Hepatocyte (in vitro differentiated cells): ENCODE data around the gene RNF166. TPM values are rescaled to one million over a fixed set of nuclear protein-coding genes. Genes with fewer than 3 reads are reported as not detected.

ENCODE experiments used
- DNase-seq: peaks from one replicate; pipeline ENCODE4 v3.0.0-alpha.2; 2016; ENCODE audit warnings: low spot score
- H2AFZ ChIP-seq: fragments of 200-600 bp; sonication (generic); 2 replicates; pipeline ENCODE4 v1.6.0; 2016; ENCODE audit warnings: antibody characterized with exemption, mild to moderate bottlenecking
- H3K27ac ChIP-seq: fragments of 200-600 bp; sonication (generic); 2 replicates; pipeline ENCODE4 v1.5.1; 2016; ENCODE audit warnings: mild to moderate bottlenecking
- H3K27me3 ChIP-seq: fragments of 200-600 bp; sonication (generic); 2 replicates; pipeline ENCODE4 v1.6.1; 2016
- H3K36me3 ChIP-seq: fragments of 200-600 bp; sonication (generic); replicated peaks from 2 replicates; pipeline ENCODE4 v1.5.1; 2016; ENCODE audit warnings: low read depth; ENCODE audit not compliant: insufficient read depth
- H3K4me1 ChIP-seq: fragments of 200-600 bp; sonication (generic); 2 replicates; pipeline ENCODE4 v1.5.1; 2016; ENCODE audit warnings: mild to moderate bottlenecking, moderate library complexity; ENCODE audit not compliant: insufficient read depth
- H3K4me2 ChIP-seq: fragments of 200-600 bp; sonication (generic); 2 replicates; pipeline ENCODE4 v1.6.0; 2016
- H3K4me3 ChIP-seq: fragments of 200-600 bp; sonication (generic); 2 replicates; pipeline ENCODE4 v1.5.1; 2016; ENCODE audit warnings: mild to moderate bottlenecking
- H3K79me2 ChIP-seq: fragments of 200-600 bp; sonication (generic); 2 replicates; pipeline ENCODE4 v1.6.0; 2017; ENCODE audit warnings: mild to moderate bottlenecking
- H3K9me2 ChIP-seq: fragments of 200-600 bp; sonication (generic); replicated peaks from 2 replicates; pipeline ENCODE4 v1.6.0; 2017; ENCODE audit warnings: mild to moderate bottlenecking; ENCODE audit not compliant: insufficient read depth
- H3K9me3 ChIP-seq: fragments of 200-600 bp; sonication (generic); 2 replicates; pipeline ENCODE4 v1.5.1; 2016; ENCODE audit warnings: low read depth, mild to moderate bottlenecking
- H4K20me1 ChIP-seq: fragments of 200-600 bp; sonication (generic); 2 replicates; pipeline ENCODE4 v1.6.0; 2016; ENCODE audit warnings: mild to moderate bottlenecking; ENCODE audit not compliant: insufficient read depth, poor library complexity, severe bottlenecking
- EZH2 ChIP-seq: fragments of 200-600 bp; sonication (generic); IDR thresholded peaks from 2 replicates; pipeline ENCODE4 v1.6.1; 2016; ENCODE audit warnings: antibody characterized with exemption, mild to moderate bottlenecking, borderline replicate concordance
- EZH2phosphoT487 ChIP-seq: fragments of 200-600 bp; sonication (generic); IDR thresholded peaks from one replicate; pipeline ENCODE4 v1.6.1; 2018; ENCODE audit warnings: antibody characterized with exemption, mild to moderate bottlenecking, low read depth, moderate library complexity; ENCODE audit not compliant: unreplicated experiment, severe bottlenecking
- WGBS: methylation state at CpG from one replicate; pipeline ENCODE4 v1.1.6; 2016; ENCODE audit warnings: low lambda C conversion rate; ENCODE audit errors: missing lambda C conversion rate; 5-methylcytosine and 5-hydroxymethylcytosine counted together
- polyA plus RNA-seq: library from polyadenylated mRNA; unstranded; fragments of >200 nt; fragmentation: Nextera tagmentation; extraction: Ambion mirVana; gene quantifications from 2 replicates; pipeline ENCODE4 v1.2.1, GENCODE V29; 2016
- total RNA-seq: library from RNA; depleted of rRNA; stranded (reverse); fragments of >200 nt; gene quantifications from 2 replicates; pipeline ENCODE4 v1.2.3, GENCODE V29; 2014
- TF ChIP-seq, protein P1 (sequence below): fragments of 200-600 bp; sonication (generic); IDR thresholded peaks from 2 replicates; pipeline ENCODE4 v1.5.1; 2016; ENCODE audit warnings: antibody characterized with exemption, mild to moderate bottlenecking; ENCODE audit not compliant: poor library complexity

Gene RNF166
- total and polyA plus RNA-seq, 2 experiments from 2014 or later, result 10.1 to 16.8 TPM

DNA sequence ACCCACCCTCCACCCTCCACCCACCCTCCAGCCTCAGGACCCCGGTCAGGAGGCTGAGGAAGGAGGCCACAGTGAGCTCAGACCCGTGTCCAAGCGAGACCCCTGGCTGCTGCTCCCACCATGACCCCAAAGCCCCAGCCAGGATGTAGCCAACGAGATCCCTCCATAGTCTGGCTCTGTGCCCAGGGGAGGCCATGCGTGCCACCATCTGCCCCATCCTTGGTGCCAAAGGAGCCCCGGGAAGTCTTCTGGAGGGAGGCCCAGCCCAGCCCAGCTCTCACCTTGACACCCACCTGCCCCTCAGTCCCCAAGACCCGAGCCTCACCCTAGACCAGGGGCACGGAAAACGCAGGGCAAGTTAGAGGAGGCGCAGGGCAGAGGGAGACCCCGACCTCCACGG is 44.6 kb upstream of the RNF166 start:
- TF ChIP-seq, protein P1, sequence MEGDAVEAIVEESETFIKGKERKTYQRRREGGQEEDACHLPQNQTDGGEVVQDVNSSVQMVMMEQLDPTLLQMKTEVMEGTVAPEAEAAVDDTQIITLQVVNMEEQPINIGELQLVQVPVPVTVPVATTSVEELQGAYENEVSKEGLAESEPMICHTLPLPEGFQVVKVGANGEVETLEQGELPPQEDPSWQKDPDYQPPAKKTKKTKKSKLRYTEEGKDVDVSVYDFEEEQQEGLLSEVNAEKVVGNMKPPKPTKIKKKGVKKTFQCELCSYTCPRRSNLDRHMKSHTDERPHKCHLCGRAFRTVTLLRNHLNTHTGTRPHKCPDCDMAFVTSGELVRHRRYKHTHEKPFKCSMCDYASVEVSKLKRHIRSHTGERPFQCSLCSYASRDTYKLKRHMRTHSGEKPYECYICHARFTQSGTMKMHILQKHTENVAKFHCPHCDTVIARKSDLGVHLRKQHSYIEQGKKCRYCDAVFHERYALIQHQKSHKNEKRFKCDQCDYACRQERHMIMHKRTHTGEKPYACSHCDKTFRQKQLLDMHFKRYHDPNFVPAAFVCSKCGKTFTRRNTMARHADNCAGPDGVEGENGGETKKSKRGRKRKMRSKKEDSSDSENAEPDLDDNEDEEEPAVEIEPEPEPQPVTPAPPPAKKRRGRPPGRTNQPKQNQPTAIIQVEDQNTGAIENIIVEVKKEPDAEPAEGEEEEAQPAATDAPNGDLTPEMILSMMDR, result no peak
- TF ChIP-seq EZH2phosphoT487 (no peak), EZH2 (no peak)
- Histone ChIP-seq H2AFZ (no peak overlapping the region), H3K9me2 (no peaks in the 10 kb centered on the region), H4K20me1 (peaks cover 7% of the 10 kb centered on the region), H3K27me3 (no peaks in the 10 kb centered on the region), H3K27ac (no peak overlapping the region), H3K36me3 (no peaks in the 10 kb centered on the region), H3K4me3 (no peak overlapping the region), H3K9me3 (no peaks in the 10 kb centered on the region), H3K79me2 (no peaks in the 10 kb centered on the region), H3K4me2 (no peak overlapping the region), H3K4me1 (peaks cover 3% of the 10 kb centered on the region)
- no peak for DNase-seq
- 89% methylated on average over 12 of the region's 12 CpGs for WGBS

DNA sequence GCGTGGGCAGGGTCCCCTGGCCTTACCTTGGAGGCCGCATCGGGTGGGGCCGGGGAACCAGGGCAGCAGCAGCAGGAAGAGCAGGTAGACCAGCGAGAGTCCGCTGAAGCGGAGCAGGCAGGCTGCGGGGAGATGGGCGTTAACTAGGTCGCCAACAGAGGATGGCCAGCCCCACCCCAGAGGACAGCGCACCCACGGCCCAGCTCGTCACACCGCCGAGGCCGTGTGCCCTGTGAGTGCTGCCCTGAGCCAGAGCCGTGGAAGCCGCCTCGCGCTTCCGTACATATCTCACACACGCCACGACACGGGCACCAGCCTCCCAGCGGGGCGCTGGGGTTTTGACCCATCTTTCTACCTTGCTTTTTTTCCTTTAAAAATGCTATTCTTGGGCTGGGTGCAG is 43.1 kb upstream of the RNF166 start:
- DNase-seq, result no peak
- Histone ChIP-seq H3K27me3 (no peaks in the 10 kb centered on the region), H3K9me2 (no peaks in the 10 kb centered on the region), H3K36me3 (no peaks in the 10 kb centered on the region), H2AFZ (no peak overlapping the region), H3K9me3 (no peaks in the 10 kb centered on the region), H3K27ac (no peak overlapping the region), H3K79me2 (no peaks in the 10 kb centered on the region), H3K4me1 (no peaks in the 10 kb centered on the region), H3K4me3 (no peak overlapping the region), H4K20me1 (no peaks in the 10 kb centered on the region), H3K4me2 (no peak overlapping the region)
- WGBS, result 96% methylated on average over 26 of the region's 26 CpGs
- no peak for TF ChIP-seq EZH2
- TF ChIP-seq, protein P1, result no peak
- no peak for TF ChIP-seq EZH2phosphoT487

DNA sequence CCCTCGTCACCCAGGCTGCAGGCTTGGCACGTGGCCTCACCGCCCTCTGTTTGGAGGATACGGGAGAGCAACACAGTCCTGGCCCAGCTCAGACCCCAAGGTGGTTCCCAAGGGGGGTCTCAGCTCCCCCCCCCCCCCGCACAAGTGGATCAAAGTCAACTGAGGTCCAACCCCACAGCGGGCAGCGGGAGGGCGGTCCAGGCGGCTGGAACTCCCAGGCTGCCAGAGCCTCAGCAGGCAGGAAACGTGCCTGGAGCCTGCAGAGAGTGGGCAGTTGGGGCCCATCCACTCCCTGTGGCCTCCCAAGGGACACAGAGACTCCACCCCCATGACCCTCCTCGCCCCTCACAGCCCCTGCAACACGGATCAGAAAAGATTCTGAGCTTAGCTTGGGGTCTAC is 42.2 kb upstream of the RNF166 start:
- Histone ChIP-seq H2AFZ (no peak overlapping the region), H3K4me1 (no peaks in the 10 kb centered on the region), H3K9me3 (no peaks in the 10 kb centered on the region), H3K27ac (no peak overlapping the region), H3K4me2 (no peak overlapping the region), H3K27me3 (no peaks in the 10 kb centered on the region), H4K20me1 (no peaks in the 10 kb centered on the region), H3K9me2 (no peaks in the 10 kb centered on the region), H3K36me3 (no peaks in the 10 kb centered on the region), H3K4me3 (no peak overlapping the region), H3K79me2 (no peaks in the 10 kb centered on the region)
- 89% methylated on average over 12 of the region's 12 CpGs for WGBS
- DNase-seq, result no peak
- TF ChIP-seq, protein P1, result no peak
- TF ChIP-seq EZH2, result no peak
- no peak for TF ChIP-seq EZH2phosphoT487
